Liver (tissue), 9 donors: ENCODE results near the gene FOXRED1. TPM values are rescaled to one million over a fixed set of nuclear protein-coding genes. Genes with fewer than 3 reads are reported as not detected.

Source experiments
- DNase-seq: peaks from one replicate; pipeline ENCODE4 v3.0.0-alpha.2; 2017; ENCODE audit warnings: low spot score
- H3K27ac ChIP-seq, 2 donors: one replicate each; pipeline ENCODE4 v1.7.0; 2013; ENCODE audit warnings: inconsistent platforms in 2 of 2, low read length in 2 of 2, control low read depth in 1 of 2, low read depth in 1 of 2, mild to moderate bottlenecking in 1 of 2
- H3K27me3 ChIP-seq, 4 donors: one replicate each; pipeline versions ENCODE4 v1.6.1 to v1.7.0; 2013; ENCODE audit warnings: low read length in 3 of 4, inconsistent platforms in 1 of 4, mild to moderate bottlenecking in 1 of 4, moderate library complexity in 1 of 4; ENCODE audit not compliant: control insufficient read depth in 4 of 4, insufficient read depth in 4 of 4
- H3K36me3 ChIP-seq, 4 donors: one replicate each; pipeline versions ENCODE4 v1.6.1 to v1.7.0; 2013; ENCODE audit warnings: low read length in 3 of 4, mild to moderate bottlenecking in 3 of 4, low read depth in 1 of 4, moderate library complexity in 1 of 4; ENCODE audit not compliant: control insufficient read depth in 4 of 4, insufficient read depth in 3 of 4
- H3K4me1 ChIP-seq, 4 donors: one replicate each; pipeline versions ENCODE4 v1.6.1 to v1.7.0; 2013; ENCODE audit warnings: low read length in 3 of 4, mild to moderate bottlenecking in 3 of 4, moderate library complexity in 1 of 4; ENCODE audit not compliant: control insufficient read depth in 4 of 4, insufficient read depth in 4 of 4
- H3K4me3 ChIP-seq, 3 donors: one replicate each; pipeline versions ENCODE4 v1.6.1 to v1.7.0; 2013; ENCODE audit warnings: low read length in 3 of 3, control low read depth in 1 of 3, low read depth in 1 of 3, mild to moderate bottlenecking in 1 of 3
- H3K9ac ChIP-seq, 2 donors: one replicate each; pipeline ENCODE4 v1.7.0; 2013; ENCODE audit warnings: low read length in 2 of 2, mild to moderate bottlenecking in 2 of 2, moderate library complexity in 2 of 2, control low read depth in 1 of 2, low read depth in 1 of 2
- H3K9me3 ChIP-seq, 4 donors: one replicate each; pipeline versions ENCODE4 v1.6.1 to v1.7.0; 2013; ENCODE audit warnings: low read length in 3 of 4; ENCODE audit not compliant: control insufficient read depth in 4 of 4
- FOXA1 ChIP-seq: IDR thresholded peaks from 2 replicates; pipeline ENCODE4 v1.6.1; 2016; ENCODE audit warnings: antibody characterized with exemption
- FOXA2 ChIP-seq: IDR thresholded peaks from 2 replicates; pipeline ENCODE4 v1.6.1; 2016; ENCODE audit warnings: antibody characterized with exemption
- HNF4A ChIP-seq, 2 donors: conservative IDR thresholded peaks; 2 replicates each; pipeline ENCODE4 v1.6.1; 2016; ENCODE audit warnings: antibody characterized with exemption in 2 of 2, mild to moderate bottlenecking in 2 of 2
- JUND ChIP-seq, 2 donors: IDR thresholded peaks; 2 replicates each; pipeline ENCODE4 v1.6.1; 2016; ENCODE audit warnings: antibody characterized with exemption in 2 of 2
- RXRA ChIP-seq, 2 donors: IDR thresholded peaks; 2 replicates each; pipeline ENCODE4 v1.6.1; 2017 to 2018; ENCODE audit warnings: antibody characterized with exemption in 2 of 2, mild to moderate bottlenecking in 1 of 2
- TAF1 ChIP-seq: conservative IDR thresholded peaks from 2 replicates; pipeline ENCODE4 v1.6.1; 2016; ENCODE audit warnings: antibody characterized with exemption, mild to moderate bottlenecking
- YY1 ChIP-seq: IDR thresholded peaks from 2 replicates; pipeline ENCODE4 v1.6.1; 2016; ENCODE audit warnings: antibody characterized with exemption, mild to moderate bottlenecking
- WGBS: extraction: QIAGEN DNeasy Blood & Tissue Kit; methylation state at CpG from one replicate; pipeline ENCODE4 v1.1.7; 2013; 5-methylcytosine and 5-hydroxymethylcytosine counted together
- polyA plus RNA-seq, 2 donors: library from polyadenylated mRNA; stranded (reverse) in 1 of 2; unstranded in 1 of 2; fragments of 200-250 nt in 1 of 2; fragments of >200 nt in 1 of 2; fragmentation: Nextera tagmentation in 1 of 2; extraction: Ambion mirVana in 1 of 2; gene quantifications; one replicate each; pipeline versions ENCODE4 v1.2.1 to v1.2.3, GENCODE V29; 2013 to 2015
- total RNA-seq, 2 donors: library from RNA; depleted of rRNA; stranded (reverse); fragments of >200 nt; gene quantifications; one replicate each; pipeline ENCODE4 v1.2.3, GENCODE V29; 2014
- TF ChIP-seq, protein P1 (sequence below): IDR thresholded peaks from 2 replicates; pipeline ENCODE4 v1.6.1; 2016; ENCODE audit warnings: antibody characterized with exemption
- TF ChIP-seq, protein P2 (sequence below): fragments of 150-350 bp; IDR thresholded peaks from 2 replicates; pipeline ENCODE4 v1.5.1; 2017; ENCODE audit warnings: improper control_type of control experiment, low read depth, low read length; ENCODE audit not compliant: missing input control
- TF ChIP-seq, protein P3 (sequence below): IDR thresholded peaks from 2 replicates; pipeline ENCODE4 v1.6.1; 2016; ENCODE audit warnings: antibody characterized with exemption
- TF ChIP-seq, protein P4 (sequence below): IDR thresholded peaks from 2 replicates; pipeline ENCODE4 v1.6.1; 2016; ENCODE audit warnings: antibody characterized with exemption
- TF ChIP-seq, protein P5 (sequence below): IDR thresholded peaks from 2 replicates; pipeline ENCODE4 v1.6.1; 2016; ENCODE audit warnings: antibody characterized with exemption, mild to moderate bottlenecking
- donor health status: healthy.
- donor health status: healthy.
- donor health status: healthy.
- donor health status: healthy.
- donor health status: healthy.

FOXRED1 gene
- total and polyA plus RNA-seq, 4 donors, result 24.0 to 38.9 (median 29.8) TPM

DNA sequence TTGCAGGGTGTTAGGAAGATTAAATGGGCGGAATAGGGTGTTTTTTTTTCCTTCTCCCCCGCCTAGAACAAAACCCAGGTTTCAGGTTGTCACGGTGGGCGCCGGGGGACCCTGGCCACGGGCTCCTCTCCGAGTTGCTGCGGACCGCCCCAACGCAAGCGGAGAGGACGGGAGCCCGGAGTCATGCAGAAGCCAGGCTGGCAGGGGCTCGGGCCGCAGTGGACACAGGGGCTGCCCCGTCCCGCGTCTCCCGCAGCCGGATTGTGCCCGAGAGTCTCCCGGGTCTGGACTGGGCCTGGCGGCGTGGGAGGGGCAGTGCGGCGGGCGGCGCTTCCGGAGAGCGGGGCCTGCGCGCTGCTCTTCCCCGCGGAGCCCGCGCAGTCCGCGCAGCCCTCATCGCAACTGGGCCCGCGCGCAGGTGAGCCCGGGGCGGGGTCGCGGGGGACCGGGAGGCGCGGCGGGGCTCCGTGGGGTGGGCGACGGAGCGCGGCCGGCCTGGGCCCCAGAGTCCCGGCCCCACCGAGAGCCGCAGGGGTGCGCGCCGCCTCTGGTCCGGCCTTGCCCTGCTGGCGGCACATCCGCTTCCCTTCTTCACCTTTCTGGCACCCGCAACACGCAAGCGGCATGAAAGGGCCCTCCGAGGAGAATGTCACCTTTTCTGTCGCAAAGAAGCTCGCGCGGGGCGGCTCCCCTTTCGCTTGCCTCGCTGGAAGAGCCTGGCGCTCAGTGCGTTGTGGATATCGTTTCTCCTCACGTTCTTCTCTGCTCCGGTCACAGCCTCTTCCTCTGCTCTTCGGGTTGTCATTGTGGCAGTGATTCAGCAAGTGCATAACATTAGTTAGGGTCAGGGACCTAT, 14.0 kb downstream of the FOXRED1 start, which contains the start of gene TIRAP (continued):
- TF ChIP-seq, protein P1, sequence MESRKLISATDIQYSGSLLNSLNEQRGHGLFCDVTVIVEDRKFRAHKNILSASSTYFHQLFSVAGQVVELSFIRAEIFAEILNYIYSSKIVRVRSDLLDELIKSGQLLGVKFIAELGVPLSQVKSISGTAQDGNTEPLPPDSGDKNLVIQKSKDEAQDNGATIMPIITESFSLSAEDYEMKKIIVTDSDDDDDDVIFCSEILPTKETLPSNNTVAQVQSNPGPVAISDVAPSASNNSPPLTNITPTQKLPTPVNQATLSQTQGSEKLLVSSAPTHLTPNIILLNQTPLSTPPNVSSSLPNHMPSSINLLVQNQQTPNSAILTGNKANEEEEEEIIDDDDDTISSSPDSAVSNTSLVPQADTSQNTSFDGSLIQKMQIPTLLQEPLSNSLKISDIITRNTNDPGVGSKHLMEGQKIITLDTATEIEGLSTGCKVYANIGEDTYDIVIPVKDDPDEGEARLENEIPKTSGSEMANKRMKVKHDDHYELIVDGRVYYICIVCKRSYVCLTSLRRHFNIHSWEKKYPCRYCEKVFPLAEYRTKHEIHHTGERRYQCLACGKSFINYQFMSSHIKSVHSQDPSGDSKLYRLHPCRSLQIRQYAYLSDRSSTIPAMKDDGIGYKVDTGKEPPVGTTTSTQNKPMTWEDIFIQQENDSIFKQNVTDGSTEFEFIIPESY, result no peak

DNA sequence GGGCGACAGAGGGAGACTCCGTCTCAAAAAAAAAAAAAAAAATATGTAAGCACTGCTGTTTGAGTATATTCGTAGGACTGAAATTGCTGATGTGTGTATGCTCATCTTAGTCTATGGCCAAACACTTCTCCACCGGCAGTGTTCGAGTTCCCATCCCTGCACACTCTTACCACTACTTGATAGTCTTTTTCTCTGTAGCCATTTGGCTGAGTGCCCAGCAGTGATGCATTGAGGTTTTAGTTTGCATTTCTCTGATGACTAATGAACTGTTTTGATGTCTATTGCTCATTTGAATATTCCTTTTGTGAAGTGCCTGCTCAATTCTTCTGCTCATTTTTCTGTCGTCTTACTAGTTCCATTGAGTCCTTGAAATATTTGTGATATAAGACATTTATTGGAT, 15.9 kb downstream of the FOXRED1 start:
- no peak overlapping the region for H3K4me3 ChIP-seq
- H3K9ac ChIP-seq, result no peak overlapping the region
- no peaks in the 10 kb centered on the region for H3K27me3 ChIP-seq
- peaks cover 5 to 19% (median 12%) of the 10 kb centered on the region in 4 donors for H3K4me1 ChIP-seq
- TF ChIP-seq TAF1, result no peak
- TF ChIP-seq, protein P1, result no peak
- no peak for TF ChIP-seq RXRA (IDR thresholded peaks at IDR 0.05)
- no peak for TF ChIP-seq FOXA1
- no peak for TF ChIP-seq JUND (IDR thresholded peaks at IDR 0.05)
- TF ChIP-seq HNF4A (conservative IDR thresholded peaks at IDR 0.05), result no peak
- TF ChIP-seq, protein P2, sequence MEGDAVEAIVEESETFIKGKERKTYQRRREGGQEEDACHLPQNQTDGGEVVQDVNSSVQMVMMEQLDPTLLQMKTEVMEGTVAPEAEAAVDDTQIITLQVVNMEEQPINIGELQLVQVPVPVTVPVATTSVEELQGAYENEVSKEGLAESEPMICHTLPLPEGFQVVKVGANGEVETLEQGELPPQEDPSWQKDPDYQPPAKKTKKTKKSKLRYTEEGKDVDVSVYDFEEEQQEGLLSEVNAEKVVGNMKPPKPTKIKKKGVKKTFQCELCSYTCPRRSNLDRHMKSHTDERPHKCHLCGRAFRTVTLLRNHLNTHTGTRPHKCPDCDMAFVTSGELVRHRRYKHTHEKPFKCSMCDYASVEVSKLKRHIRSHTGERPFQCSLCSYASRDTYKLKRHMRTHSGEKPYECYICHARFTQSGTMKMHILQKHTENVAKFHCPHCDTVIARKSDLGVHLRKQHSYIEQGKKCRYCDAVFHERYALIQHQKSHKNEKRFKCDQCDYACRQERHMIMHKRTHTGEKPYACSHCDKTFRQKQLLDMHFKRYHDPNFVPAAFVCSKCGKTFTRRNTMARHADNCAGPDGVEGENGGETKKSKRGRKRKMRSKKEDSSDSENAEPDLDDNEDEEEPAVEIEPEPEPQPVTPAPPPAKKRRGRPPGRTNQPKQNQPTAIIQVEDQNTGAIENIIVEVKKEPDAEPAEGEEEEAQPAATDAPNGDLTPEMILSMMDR, result no peak
- no peak for TF ChIP-seq YY1
- TF ChIP-seq, protein P3, sequence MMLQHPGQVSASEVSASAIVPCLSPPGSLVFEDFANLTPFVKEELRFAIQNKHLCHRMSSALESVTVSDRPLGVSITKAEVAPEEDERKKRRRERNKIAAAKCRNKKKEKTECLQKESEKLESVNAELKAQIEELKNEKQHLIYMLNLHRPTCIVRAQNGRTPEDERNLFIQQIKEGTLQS, result no peak
- 79% methylated on average over 6 of the region's 6 CpGs for WGBS
- H3K27ac ChIP-seq, result no peak overlapping the region
- no peaks in the 10 kb centered on the region for H3K9me3 ChIP-seq
- no peak for DNase-seq
- peaks cover 0 to 4% (median 3%) of the 10 kb centered on the region in 4 donors for H3K36me3 ChIP-seq

DNA sequence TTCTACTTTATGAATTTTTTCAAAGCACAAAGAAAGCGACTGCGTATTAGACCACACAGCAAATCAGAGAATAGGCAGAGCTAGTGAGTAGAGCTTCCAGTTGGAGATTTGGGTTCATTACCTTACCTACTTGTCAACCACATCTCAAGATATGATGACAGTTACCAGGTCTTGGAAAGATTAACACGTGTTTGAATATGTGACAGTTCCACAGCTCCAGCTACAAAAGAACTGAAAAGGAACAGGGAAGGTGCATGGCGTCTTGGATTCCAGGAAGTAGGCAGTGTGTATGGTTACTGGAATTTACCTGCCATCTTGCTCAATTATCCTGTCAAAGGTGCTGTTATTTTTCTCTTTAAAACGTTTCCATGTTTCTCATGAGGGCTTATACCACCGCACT, 19.3 kb downstream of the FOXRED1 start:
- Histone ChIP-seq H3K4me1 (peaks cover 0 to 5% (median 3%) of the 10 kb centered on the region in 4 donors), H3K9ac (no peak overlapping the region), H3K27me3 (no peaks in the 10 kb centered on the region), H3K36me3 (peaks cover 6 to 31% (median 23%) of the 10 kb centered on the region in 4 donors), H3K4me3 (no peak overlapping the region), H3K9me3 (no peaks in the 10 kb centered on the region), H3K27ac (no peak overlapping the region)
- DNase-seq, result no peak
- 91% methylated on average over 6 of the region's 6 CpGs for WGBS
- TF ChIP-seq, protein P4, sequence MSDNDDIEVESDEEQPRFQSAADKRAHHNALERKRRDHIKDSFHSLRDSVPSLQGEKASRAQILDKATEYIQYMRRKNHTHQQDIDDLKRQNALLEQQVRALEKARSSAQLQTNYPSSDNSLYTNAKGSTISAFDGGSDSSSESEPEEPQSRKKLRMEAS, result no peak
- TF ChIP-seq JUND (IDR thresholded peaks at IDR 0.05) (no peak), HNF4A (conservative IDR thresholded peaks at IDR 0.05) (no peak), TAF1 (no peak), FOXA2 (no peak)
- TF ChIP-seq, protein P1, result no peak
- TF ChIP-seq, protein P5, sequence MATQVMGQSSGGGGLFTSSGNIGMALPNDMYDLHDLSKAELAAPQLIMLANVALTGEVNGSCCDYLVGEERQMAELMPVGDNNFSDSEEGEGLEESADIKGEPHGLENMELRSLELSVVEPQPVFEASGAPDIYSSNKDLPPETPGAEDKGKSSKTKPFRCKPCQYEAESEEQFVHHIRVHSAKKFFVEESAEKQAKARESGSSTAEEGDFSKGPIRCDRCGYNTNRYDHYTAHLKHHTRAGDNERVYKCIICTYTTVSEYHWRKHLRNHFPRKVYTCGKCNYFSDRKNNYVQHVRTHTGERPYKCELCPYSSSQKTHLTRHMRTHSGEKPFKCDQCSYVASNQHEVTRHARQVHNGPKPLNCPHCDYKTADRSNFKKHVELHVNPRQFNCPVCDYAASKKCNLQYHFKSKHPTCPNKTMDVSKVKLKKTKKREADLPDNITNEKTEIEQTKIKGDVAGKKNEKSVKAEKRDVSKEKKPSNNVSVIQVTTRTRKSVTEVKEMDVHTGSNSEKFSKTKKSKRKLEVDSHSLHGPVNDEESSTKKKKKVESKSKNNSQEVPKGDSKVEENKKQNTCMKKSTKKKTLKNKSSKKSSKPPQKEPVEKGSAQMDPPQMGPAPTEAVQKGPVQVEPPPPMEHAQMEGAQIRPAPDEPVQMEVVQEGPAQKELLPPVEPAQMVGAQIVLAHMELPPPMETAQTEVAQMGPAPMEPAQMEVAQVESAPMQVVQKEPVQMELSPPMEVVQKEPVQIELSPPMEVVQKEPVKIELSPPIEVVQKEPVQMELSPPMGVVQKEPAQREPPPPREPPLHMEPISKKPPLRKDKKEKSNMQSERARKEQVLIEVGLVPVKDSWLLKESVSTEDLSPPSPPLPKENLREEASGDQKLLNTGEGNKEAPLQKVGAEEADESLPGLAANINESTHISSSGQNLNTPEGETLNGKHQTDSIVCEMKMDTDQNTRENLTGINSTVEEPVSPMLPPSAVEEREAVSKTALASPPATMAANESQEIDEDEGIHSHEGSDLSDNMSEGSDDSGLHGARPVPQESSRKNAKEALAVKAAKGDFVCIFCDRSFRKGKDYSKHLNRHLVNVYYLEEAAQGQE, result no peak
- TF ChIP-seq, protein P2, result no peak
